Loucy (cell line): ENCODE data around the gene SPHK2.
A peak's percentile ranks its signal among the peaks of the same experiment; 100 is the strongest.

Experiments used
- H2AFZ ChIP-seq: fragments of 200-600 bp; sonication (generic); 2 replicates; pipeline ENCODE4 v1.6.0; 2016; ENCODE audit warnings: antibody characterized with exemption, mild to moderate bottlenecking, low read length, moderate library complexity
- H3F3A ChIP-seq: fragments of 200-600 bp; 2 replicates; pipeline ENCODE4 v1.6.0; 2016; ENCODE audit warnings: antibody characterized with exemption, low read depth, mild to moderate bottlenecking
- H3K27me3 ChIP-seq: fragments of 200-600 bp; sonication (generic); 2 replicates; pipeline ENCODE4 v1.6.1; 2014; ENCODE audit warnings: low read length, mild to moderate bottlenecking; ENCODE audit not compliant: insufficient read depth, poor library complexity, severe bottlenecking
- H3K36me3 ChIP-seq: fragments of 200-600 bp; sonication (generic); 2 replicates; pipeline ENCODE4 v1.6.1; 2016; ENCODE audit warnings: low read length; ENCODE audit not compliant: insufficient read depth
- H3K4me1 ChIP-seq: fragments of 200-600 bp; sonication (generic); 2 replicates; pipeline ENCODE4 v1.5.1; 2014; ENCODE audit warnings: low read length, mild to moderate bottlenecking; ENCODE audit not compliant: insufficient read depth, poor library complexity, severe bottlenecking
- H3K4me2 ChIP-seq: fragments of 200-600 bp; sonication (generic); 2 replicates; pipeline ENCODE4 v1.6.0; 2014; ENCODE audit warnings: antibody characterized with exemption, low read length, low read depth, mild to moderate bottlenecking; ENCODE audit not compliant: poor library complexity, severe bottlenecking
- H3K4me3 ChIP-seq: fragments of 200-600 bp; sonication (generic); 2 replicates; pipeline ENCODE4 v1.5.1; 2014; ENCODE audit warnings: low read length, mild to moderate bottlenecking, mixed read lengths; ENCODE audit not compliant: poor library complexity, severe bottlenecking
- H3K79me2 ChIP-seq: fragments of 200-600 bp; sonication (generic); 2 replicates; pipeline ENCODE4 v1.6.1; 2014; ENCODE audit warnings: low read length; ENCODE audit not compliant: insufficient read depth
- H3K9ac ChIP-seq: fragments of 200-600 bp; sonication (generic); 2 replicates; pipeline ENCODE4 v1.6.0; 2014; ENCODE audit warnings: mild to moderate bottlenecking, low read depth, low read length, moderate library complexity; ENCODE audit not compliant: poor library complexity, severe bottlenecking
- H3K9me2 ChIP-seq: fragments of 200-600 bp; sonication (generic); replicated peaks from 2 replicates; pipeline ENCODE4 v1.6.1; 2016; ENCODE audit warnings: low read depth, low read length, mixed read lengths
- H3K9me3 ChIP-seq: fragments of 200-600 bp; sonication (generic); 2 replicates; pipeline ENCODE4 v1.6.1; 2014; ENCODE audit warnings: mild to moderate bottlenecking, antibody characterized with exemption, low read length, low read depth; ENCODE audit not compliant: insufficient read depth
- H4K20me1 ChIP-seq: fragments of 200-600 bp; sonication (generic); 2 replicates; pipeline ENCODE4 v1.6.0; 2014; ENCODE audit warnings: antibody characterized with exemption, low read length, mild to moderate bottlenecking; ENCODE audit not compliant: insufficient read depth, poor library complexity, severe bottlenecking
- EZH2phosphoT487 ChIP-seq: fragments of 200-600 bp; IDR thresholded peaks from 2 replicates; pipeline ENCODE4 v1.6.1; 2018; ENCODE audit warnings: antibody characterized with exemption, mild to moderate bottlenecking, moderate library complexity, borderline replicate concordance
- TF ChIP-seq, protein P1 (sequence below): fragments of 200-600 bp; sonication (generic); conservative IDR thresholded peaks from 2 replicates; pipeline ENCODE4 v1.5.1; 2014; ENCODE audit warnings: mild to moderate bottlenecking, antibody characterized with exemption, low read length

The SPHK2 gene

DNA sequence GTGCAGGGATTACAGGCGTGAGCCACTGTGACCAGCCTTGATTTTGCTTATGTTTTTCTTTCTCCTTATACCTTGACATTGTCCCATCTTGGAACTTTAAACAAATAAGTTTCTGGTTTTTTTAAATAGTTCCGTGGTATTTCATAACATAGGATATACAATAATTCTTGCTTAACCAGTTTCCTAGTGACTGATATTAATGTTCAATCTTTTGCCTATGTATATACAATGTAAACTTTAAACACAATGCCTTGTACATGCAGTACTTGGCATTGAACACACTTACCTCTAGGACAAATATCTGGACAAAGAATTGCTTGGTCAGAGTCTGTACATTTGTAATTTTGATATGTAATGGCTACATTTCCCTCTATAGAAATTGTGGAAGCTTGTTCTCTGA, 37.1 kb upstream of the SPHK2 start:
- H2AFZ ChIP-seq = no peak overlapping the region
- H3K4me3 ChIP-seq = no peak overlapping the region
- peaks cover 3% of the 10 kb centered on the region for H3K4me1 ChIP-seq
- no peak overlapping the region for H3K4me2 ChIP-seq
- H3K79me2 ChIP-seq = no peaks in the 10 kb centered on the region
- H3F3A ChIP-seq = no peaks in the 10 kb centered on the region
- H4K20me1 ChIP-seq = no peaks in the 10 kb centered on the region
- no peaks in the 10 kb centered on the region for H3K9me2 ChIP-seq
- H3K27me3 ChIP-seq = no peaks in the 10 kb centered on the region
- no peaks in the 10 kb centered on the region for H3K36me3 ChIP-seq
- TF ChIP-seq EZH2phosphoT487 = no peak
- TF ChIP-seq, protein P1, sequence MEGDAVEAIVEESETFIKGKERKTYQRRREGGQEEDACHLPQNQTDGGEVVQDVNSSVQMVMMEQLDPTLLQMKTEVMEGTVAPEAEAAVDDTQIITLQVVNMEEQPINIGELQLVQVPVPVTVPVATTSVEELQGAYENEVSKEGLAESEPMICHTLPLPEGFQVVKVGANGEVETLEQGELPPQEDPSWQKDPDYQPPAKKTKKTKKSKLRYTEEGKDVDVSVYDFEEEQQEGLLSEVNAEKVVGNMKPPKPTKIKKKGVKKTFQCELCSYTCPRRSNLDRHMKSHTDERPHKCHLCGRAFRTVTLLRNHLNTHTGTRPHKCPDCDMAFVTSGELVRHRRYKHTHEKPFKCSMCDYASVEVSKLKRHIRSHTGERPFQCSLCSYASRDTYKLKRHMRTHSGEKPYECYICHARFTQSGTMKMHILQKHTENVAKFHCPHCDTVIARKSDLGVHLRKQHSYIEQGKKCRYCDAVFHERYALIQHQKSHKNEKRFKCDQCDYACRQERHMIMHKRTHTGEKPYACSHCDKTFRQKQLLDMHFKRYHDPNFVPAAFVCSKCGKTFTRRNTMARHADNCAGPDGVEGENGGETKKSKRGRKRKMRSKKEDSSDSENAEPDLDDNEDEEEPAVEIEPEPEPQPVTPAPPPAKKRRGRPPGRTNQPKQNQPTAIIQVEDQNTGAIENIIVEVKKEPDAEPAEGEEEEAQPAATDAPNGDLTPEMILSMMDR = no peak
- H3K9ac ChIP-seq = no peak overlapping the region
- no peaks in the 10 kb centered on the region for H3K9me3 ChIP-seq

DNA sequence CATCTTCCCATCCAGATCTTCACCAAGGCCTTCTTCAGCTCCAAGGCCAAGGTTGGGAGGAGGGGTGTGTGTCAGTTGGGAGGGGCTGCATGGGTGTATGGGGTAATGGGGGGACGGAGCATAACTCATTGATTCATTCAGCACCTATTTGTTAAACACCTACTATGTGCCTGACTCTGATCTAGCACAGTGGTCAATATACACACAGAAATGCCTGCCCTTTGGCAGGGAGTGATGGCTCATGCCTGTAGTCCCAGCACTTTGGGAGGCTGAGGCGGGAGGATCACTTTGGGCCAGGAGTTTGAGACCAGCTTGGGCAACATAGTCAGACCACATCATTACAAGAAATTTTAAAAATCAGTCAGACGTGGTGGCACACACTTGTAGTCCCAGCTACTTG, 31.9 kb upstream of the SPHK2 start:
- Histone ChIP-seq H3K27me3 (no peaks in the 10 kb centered on the region), H4K20me1 (no peaks in the 10 kb centered on the region), H3K9me2 (no peaks in the 10 kb centered on the region), H3K79me2 (no peaks in the 10 kb centered on the region), H3K4me1 (peaks cover 10% of the 10 kb centered on the region), H3K9ac (no peak overlapping the region), H3F3A (no peaks in the 10 kb centered on the region), H2AFZ (no peak overlapping the region), H3K4me2 (no peak overlapping the region), H3K4me3 (no peak overlapping the region), H3K36me3 (no peaks in the 10 kb centered on the region), H3K9me3 (no peaks in the 10 kb centered on the region)
- TF ChIP-seq EZH2phosphoT487 = no peak
- TF ChIP-seq, protein P1 = no peak

DNA sequence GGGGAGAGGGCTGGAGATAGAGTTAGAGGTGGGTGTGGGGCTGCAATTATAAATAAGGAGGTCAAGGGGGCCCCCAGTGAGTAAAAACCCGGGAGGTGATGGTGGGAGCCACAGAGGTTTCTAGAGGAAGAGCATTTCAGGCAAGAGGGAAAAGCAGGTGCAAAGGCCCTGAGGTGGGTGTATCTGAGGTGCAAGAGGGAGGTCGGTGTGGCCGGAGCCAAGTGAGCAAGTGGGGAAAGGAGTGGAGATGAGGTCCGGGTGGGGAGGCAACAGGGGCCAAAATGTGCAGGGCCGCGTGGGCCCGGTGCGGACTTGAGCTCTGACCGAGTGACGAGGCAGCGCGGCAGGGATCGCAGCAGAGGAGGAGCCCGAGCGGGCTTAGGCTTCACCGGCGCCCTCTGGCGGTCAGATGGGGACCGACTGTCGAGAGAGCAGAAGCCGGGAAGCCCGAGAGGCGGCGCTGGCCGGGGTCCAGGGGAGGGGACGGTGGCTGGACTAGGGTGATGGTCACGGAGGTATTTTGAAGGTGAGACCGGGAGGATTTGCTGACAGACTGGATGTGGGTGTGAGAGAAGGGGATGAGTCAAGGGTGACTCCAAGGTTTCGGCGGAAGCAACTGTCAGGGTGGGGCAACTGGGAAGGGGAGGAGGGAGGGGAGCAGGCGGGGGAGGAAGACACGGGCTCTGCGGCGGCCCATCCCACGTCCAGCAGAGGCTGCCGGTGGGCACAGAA, 30.5 kb upstream of the SPHK2 start:
- Histone ChIP-seq H3F3A (no peaks in the 10 kb centered on the region), H3K4me3 (peak overlapping the region; percentile 69), H3K4me2 (peak overlapping the region; percentile 68)

More for the DNA sequence above, 30.5 kb upstream of the SPHK2 start:
- Histone ChIP-seq H3K9me3 (no peaks in the 10 kb centered on the region), H2AFZ (peak overlapping the region; percentile 98), H3K36me3 (no peaks in the 10 kb centered on the region), H3K9ac (peak overlapping the region; percentile 39), H3K27me3 (no peaks in the 10 kb centered on the region), H3K79me2 (no peaks in the 10 kb centered on the region), H3K4me1 (peaks cover 10% of the 10 kb centered on the region), H4K20me1 (no peaks in the 10 kb centered on the region), H3K9me2 (no peaks in the 10 kb centered on the region)
- TF ChIP-seq EZH2phosphoT487 = no peak
- TF ChIP-seq, protein P1 = peak; percentile 96
